KMS-11 (cell line): ENCODE data around the gene ELANE.

Experiments used
- H2AFZ ChIP-seq: fragments of 200-600 bp; sonication (generic); 2 replicates; pipeline ENCODE4 v1.6.1; 2016; ENCODE audit warnings: antibody characterized with exemption, mixed run types, low read depth
- H3K27ac ChIP-seq: fragments of 200-600 bp; sonication (generic); 2 replicates; pipeline ENCODE4 v1.6.1; 2016; ENCODE audit warnings: mild to moderate bottlenecking, mixed run types
- H3K27me3 ChIP-seq: fragments of 200-600 bp; sonication (generic); 2 replicates; pipeline ENCODE4 v1.6.1; 2017; ENCODE audit warnings: mild to moderate bottlenecking, low read depth, mixed run types, moderate library complexity; ENCODE audit not compliant: insufficient read depth
- H3K36me3 ChIP-seq: fragments of 200-600 bp; sonication (generic); 2 replicates; pipeline ENCODE4 v1.6.1; 2017; ENCODE audit warnings: mild to moderate bottlenecking, mixed run types; ENCODE audit not compliant: insufficient read depth
- H3K4me1 ChIP-seq: fragments of 200-600 bp; sonication (generic); 2 replicates; pipeline ENCODE4 v1.6.1; 2016; ENCODE audit warnings: mild to moderate bottlenecking, low read depth, mixed run types; ENCODE audit not compliant: poor library complexity, severe bottlenecking
- H3K4me2 ChIP-seq: fragments of 200-600 bp; sonication (generic); 2 replicates; pipeline ENCODE4 v1.7.0; 2016; ENCODE audit warnings: mild to moderate bottlenecking, mixed run types
- H3K4me3 ChIP-seq: fragments of 200-600 bp; sonication (generic); IDR thresholded peaks from 2 replicates; pipeline ENCODE4 v1.6.1; 2017; ENCODE audit warnings: low read depth, low read length, mixed read lengths; ENCODE audit not compliant: insufficient read depth
- H3K79me2 ChIP-seq: fragments of 200-600 bp; sonication (generic); 2 replicates; pipeline ENCODE4 v1.6.1; 2016; ENCODE audit warnings: low read depth, mixed run types; ENCODE audit not compliant: insufficient read depth
- H3K9ac ChIP-seq: fragments of 200-600 bp; sonication (generic); 2 replicates; pipeline ENCODE4 v1.6.1; 2016; ENCODE audit warnings: mild to moderate bottlenecking, mixed run types
- H4K20me1 ChIP-seq: fragments of 200-600 bp; sonication (generic); 2 replicates; pipeline ENCODE4 v1.6.1; 2016; ENCODE audit warnings: mild to moderate bottlenecking, mixed run types; ENCODE audit not compliant: insufficient read depth
- TF ChIP-seq, protein P1 (sequence below): fragments of 200-600 bp; sonication (generic); conservative IDR thresholded peaks from 2 replicates; pipeline ENCODE4 v1.6.1; 2017; ENCODE audit warnings: low read depth, mild to moderate bottlenecking, antibody characterized with exemption, low read length, moderate library complexity, mixed read lengths

The ELANE gene

DNA sequence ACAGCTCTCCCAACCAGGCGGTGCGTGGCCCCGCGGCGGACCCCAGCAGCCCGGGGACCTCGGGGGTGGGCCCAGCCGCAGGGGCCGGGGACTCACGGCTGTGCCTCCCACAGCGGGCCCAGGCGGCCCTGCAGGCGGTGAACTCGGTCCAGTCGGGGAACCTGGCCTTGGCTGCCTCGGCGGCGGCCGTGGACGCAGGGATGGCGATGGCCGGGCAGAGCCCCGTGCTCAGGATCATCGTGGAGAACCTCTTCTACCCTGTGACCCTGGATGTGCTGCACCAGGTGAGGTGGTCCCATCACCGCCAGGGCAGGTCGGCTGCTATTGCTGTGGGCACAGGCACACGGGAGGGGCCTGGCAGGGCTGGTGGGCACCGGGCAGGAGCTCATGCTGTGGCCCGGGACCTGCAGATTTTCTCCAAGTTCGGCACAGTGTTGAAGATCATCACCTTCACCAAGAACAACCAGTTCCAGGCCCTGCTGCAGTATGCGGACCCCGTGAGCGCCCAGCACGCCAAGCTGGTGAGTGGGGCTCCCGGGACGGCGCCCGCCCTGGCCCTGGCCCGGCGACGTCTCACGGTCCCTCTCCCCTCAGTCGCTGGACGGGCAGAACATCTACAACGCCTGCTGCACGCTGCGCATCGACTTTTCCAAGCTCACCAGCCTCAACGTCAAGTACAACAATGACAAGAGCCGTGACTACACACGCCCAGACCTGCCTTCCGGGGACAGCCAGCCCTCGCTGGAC is 47.5 kb upstream of the ELANE start:
- peaks cover 90% of the 10 kb centered on the region for H3K79me2 ChIP-seq
- peaks cover 14% of the 10 kb centered on the region for H3K4me1 ChIP-seq
- no peak overlapping the region for H3K27ac ChIP-seq
- no peak overlapping the region for H3K4me2 ChIP-seq
- TF ChIP-seq, protein P1, sequence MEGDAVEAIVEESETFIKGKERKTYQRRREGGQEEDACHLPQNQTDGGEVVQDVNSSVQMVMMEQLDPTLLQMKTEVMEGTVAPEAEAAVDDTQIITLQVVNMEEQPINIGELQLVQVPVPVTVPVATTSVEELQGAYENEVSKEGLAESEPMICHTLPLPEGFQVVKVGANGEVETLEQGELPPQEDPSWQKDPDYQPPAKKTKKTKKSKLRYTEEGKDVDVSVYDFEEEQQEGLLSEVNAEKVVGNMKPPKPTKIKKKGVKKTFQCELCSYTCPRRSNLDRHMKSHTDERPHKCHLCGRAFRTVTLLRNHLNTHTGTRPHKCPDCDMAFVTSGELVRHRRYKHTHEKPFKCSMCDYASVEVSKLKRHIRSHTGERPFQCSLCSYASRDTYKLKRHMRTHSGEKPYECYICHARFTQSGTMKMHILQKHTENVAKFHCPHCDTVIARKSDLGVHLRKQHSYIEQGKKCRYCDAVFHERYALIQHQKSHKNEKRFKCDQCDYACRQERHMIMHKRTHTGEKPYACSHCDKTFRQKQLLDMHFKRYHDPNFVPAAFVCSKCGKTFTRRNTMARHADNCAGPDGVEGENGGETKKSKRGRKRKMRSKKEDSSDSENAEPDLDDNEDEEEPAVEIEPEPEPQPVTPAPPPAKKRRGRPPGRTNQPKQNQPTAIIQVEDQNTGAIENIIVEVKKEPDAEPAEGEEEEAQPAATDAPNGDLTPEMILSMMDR: no peak
- peaks cover 43% of the 10 kb centered on the region; the same call in 1 of the 2 replicates for H3K36me3 ChIP-seq
- peaks cover 40% of the 10 kb centered on the region for H4K20me1 ChIP-seq
- H3K9ac ChIP-seq: no peak overlapping the region
- H3K27me3 ChIP-seq: no peaks in the 10 kb centered on the region
- no peak overlapping the region for H2AFZ ChIP-seq
- no peak overlapping the region for H3K4me3 ChIP-seq

DNA sequence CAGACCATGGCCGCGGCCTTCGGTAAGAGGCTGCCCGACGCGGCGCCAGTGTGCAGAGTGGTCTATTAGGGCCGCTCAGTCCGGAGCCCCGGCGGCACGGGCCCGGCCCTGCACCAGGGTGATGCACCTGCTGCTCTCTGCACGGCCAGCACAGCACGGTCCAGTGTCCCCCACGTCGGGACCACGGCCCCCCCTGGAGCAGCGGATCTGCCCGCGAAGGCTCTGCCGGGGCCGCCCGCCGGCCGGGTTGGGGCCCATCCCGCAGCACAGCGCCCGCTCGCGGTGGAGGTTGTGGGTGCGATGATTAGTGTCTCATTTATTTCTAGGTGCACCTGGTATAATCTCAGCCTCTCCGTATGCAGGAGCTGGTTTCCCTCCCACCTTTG is 46.9 kb upstream of the ELANE start:
- Histone ChIP-seq H3K4me3 (no peak overlapping the region), H2AFZ (no peak overlapping the region), H3K27me3 (no peaks in the 10 kb centered on the region), H4K20me1 (peaks cover 35% of the 10 kb centered on the region), H3K79me2 (peaks cover 88% of the 10 kb centered on the region), H3K36me3 (peaks cover 41% of the 10 kb centered on the region; the same call in 1 of the 2 replicates), H3K4me1 (peaks cover 8% of the 10 kb centered on the region), H3K27ac (no peak overlapping the region), H3K9ac (no peak overlapping the region), H3K4me2 (no peak overlapping the region)
- TF ChIP-seq, protein P1: no peak

DNA sequence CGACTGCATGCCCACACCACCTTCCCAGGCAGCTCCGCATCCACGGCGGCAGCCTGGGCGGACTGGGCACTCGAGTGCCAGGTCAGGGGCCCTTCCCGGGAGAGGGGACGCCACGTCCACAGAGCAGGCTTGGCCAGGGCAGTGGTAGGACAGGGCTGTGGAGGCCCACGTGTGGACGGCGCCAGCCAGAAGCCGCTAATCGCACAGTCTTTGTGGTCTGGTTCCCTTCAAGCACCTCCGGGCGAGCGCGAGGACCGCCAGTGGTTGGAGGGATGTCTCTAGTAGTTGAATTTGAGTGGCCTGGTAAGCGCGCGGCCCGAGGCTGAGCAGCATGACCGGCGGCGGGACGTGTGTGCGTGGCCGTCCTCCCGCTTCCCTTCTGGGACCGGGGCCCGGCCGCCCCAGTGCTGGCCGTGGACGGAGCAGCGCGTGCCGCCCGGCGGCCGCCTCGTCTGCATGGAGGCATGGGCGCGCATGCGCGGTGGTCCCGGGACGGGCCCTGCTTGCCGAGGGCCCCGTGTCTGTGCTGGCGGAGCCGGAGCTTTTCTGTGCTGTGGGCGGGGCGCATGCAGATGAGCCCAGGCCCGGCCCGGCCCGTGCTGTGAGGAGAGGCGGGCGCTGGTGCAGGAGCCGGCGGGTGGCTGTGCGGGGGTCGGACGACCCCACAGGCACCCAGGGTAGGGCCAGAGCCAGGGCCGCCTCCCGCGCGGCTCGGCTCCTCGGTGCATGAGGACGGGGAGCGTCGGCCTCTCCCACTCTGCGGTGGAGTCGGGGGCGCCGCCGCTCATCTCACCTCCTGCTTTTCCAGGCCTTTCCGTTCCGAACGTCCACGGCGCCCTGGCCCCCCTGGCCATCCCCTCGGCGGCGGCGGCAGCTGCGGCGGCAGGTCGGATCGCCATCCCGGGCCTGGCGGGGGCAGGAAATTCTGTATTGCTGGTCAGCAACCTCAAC is 46.2 kb upstream of the ELANE start:
- Histone ChIP-seq H3K79me2 (peaks cover 83% of the 10 kb centered on the region), H3K4me3 (no peak overlapping the region), H3K4me2 (no peak overlapping the region), H3K27me3 (no peaks in the 10 kb centered on the region), H3K9ac (no peak overlapping the region), H4K20me1 (peaks cover 29% of the 10 kb centered on the region), H2AFZ (no peak overlapping the region), H3K27ac (no peak overlapping the region), H3K36me3 (peaks cover 48% of the 10 kb centered on the region), H3K4me1 (peaks cover 6% of the 10 kb centered on the region)
- TF ChIP-seq, protein P1: no peak

DNA sequence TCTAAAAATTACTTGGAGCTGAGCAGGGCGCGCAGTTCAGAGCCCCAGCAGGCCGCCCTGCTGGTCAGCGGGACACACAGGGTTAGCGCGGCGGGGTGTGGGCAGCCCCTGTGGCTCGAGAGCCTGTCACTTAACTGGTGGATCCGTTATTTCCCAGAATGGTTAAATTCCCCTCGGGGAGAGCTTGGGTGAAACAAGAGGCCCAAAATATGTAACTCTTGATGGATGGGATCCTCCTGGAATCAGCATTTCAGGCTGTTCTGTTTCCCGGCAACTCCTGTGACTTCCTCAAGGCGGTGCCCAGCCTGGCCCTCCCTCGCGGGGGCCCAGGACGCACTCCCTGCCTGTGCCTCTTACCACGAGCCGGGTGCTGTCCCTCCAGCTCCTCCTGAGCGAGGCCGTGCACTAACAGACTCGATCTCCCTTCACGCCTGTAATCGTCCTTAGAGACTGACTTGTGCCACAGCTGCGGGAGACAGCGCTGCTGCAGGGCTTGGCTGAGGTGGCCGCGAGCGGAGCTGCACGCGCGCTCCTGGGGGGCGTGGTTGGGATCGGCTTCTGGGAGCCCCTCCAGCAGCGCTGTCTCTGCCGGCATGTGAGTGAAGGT is 45.2 kb upstream of the ELANE start:
- no peak overlapping the region for H3K9ac ChIP-seq
- H3K79me2 ChIP-seq: peaks cover 72% of the 10 kb centered on the region
- H3K4me3 ChIP-seq: no peak overlapping the region
- H3K36me3 ChIP-seq: peaks cover 42% of the 10 kb centered on the region
- H3K4me2 ChIP-seq: no peak overlapping the region
- H4K20me1 ChIP-seq: peaks cover 19% of the 10 kb centered on the region
- no peaks in the 10 kb centered on the region for H3K27me3 ChIP-seq
- H3K4me1 ChIP-seq: no peaks in the 10 kb centered on the region
- H3K27ac ChIP-seq: no peak overlapping the region
- TF ChIP-seq, protein P1: no peak
- H2AFZ ChIP-seq: no peak overlapping the region
